Stimulated activated CD4-positive, alpha-beta T cell treated with anti-CD3 and anti-CD28 coated beads, Interleukin-1b, Interleukin-23, amount 100 ng/mL, for 1 hour (primary cell): Measurements from ENCODE around the gene MMP15.
"Not testable (repeated sequence)": the region's sequence is repeated elsewhere in the genome, so short reads cannot be mapped to it uniquely, and the experiment has no call there.

ENCODE experiments used
- DNase-seq, 2 donors: peaks; one replicate each; pipeline ENCODE4 v3.0.0-alpha.2; 2020; ENCODE audit warnings: low read depth in 2 of 2

MMP15 gene

DNA sequence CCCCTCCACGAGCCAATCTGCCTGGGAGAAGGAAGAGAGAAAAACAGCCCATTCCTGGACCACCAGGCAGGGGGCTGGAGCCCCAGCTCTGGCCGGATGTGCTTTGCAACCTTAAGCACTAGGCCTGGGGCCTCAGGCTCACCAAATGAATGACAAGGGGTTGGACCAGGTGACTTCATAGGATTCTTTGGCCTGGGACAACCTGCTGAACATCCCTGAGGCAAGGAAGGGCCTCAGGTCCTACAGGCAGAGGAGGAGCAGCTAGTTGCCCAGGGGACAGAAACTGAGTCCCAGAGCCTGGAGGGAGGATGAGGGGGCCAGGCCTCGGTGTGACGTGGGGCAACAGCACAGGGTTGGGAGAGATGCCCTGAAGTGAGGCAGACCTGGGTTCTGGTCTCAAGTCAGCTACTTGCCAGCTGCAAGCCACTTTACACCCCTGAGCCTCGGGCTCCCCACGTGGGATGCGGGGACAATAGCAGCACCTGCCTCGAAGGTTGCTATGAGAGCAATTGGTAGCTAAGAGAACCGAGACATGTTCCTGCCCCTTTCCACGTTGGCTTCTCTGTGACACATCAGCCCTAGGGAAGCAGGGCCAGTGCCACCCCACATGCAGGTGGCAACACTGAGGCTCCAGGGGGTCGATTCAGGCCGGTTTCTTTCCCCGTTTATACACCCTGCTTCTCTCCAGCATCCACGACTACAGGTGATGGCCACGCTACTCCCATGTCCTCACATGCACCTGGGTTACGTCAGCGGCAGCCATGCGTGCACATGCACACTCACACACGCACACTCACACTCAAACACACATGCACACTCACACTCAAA is 61.0 kb downstream of the MMP15 start:
- DNase-seq, result no peak

DNA sequence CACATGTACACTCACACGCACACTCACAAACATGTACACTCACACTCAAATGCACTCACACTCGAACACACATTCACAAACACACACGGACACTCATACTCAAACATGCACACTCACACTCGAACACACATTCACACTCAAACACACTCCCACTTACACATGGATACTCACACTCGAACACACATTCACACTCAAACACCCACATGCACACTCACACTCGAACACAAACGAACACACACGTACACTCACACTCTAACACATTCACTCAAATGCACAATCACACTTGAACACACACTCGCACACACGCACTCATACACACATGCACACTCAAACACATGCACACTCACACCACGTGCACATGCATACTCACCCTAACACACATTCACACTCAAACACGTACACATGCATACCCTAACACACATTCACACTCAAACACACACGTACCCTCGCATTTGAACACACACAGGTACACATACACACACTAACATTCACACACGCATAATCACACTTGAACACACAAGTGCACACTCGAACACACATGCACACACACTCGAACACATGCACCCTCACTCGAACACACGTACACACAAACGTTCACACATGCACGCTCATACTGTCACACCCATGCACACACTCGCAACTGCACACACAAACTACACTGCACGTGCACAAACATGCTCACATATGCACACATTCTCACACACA is 61.8 kb downstream of the MMP15 start:
- DNase-seq, result no peak

DNA sequence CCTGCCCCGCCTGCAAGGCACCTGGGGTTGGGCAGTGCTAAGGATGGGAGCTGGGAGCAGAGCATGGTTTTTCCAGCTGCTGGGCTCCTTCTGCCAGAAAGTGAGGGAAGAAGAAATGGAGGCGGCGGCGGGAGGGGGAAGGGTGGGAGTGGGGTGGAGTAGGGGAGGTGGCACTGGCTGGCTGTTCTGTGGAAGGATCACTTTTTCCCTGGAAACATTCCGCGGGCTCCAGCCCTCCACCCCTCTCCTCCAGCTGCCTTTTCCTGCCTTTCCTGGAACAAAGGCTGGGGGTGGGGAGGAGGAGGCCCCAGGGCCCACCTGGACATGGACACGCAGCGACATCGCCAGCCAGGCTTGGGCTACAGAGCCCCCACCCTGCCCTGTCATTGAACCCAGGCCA is 62.5 kb downstream of the MMP15 start:
- DNase-seq, result no peak

DNA sequence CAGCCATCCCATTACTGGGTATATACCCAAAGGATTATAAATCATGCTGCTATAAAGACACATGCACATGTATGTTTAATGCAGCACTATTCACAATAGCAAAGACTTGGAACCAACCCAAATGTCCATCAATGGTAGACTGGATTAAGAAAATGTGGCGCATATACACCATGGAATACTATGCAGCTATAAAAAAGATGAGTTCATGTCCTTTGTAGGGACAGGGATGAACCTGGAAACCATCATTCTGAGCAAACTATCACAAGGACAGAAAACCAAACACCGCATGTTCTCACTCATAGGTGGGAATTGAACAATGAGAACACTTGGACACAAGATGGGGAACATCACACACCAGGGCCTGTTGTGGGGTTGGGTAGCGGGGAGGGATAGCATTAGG is 64.8 kb downstream of the MMP15 start:
- not testable (repeated sequence) for DNase-seq

DNA sequence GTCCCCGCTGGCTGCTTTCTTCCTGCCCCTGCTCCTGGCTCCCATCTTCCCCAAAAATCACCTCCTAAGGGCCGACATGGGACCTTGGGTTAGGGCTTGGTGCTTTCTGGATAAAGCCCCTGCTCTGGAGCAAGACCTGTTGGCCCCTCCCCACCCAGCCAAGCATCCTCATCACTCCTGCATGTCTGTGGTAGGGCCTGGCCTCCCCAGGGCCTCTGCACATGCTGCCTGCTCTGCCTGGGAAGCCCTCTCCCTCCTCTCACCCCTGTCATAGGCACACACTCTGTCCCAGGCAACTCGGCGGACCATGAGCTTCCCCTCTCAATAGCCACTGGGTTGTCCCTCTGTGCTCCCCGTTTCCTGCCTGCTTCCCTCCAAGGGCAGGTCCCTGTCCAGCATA is 68.5 kb downstream of the MMP15 start:
- DNase-seq, result no peak

DNA sequence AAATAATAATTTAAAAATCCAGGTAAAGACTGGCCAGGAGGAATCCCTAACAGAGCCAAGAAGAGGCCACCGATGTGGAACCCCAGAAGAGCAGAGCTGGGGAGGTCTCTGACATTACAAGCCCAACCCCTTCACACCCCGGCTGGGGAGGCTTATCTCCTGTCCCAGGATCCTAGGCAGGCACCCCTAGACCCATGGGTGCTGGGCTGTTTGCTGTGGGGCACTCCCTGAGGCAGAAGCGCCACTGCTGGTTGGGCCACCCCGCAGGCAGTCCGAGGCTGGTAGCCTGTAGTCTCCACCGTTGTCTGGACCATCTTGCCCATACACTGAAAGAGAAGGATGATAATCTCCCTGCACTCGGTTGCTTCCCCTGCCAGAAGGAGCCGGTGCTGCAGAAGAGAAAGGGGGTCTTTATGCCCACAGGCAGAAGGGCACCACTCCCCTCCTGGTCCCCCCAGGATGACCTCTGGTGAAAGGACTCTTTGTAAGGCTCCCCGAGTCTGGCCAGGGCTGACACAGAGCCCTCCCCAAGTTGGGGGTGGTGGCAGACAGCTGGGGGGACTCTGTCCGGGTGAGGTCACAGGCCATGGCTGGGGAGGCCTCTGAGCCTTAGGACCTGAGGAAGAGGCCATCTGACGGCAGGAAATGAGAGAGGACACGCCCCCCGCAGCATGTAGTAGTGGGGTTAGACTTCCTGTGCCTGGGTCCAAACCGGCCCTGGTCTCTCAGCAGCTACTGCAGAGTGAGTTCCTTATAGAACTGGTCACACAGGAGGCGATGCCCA is 69.4 kb downstream of the MMP15 start:
- no peak for DNase-seq

DNA sequence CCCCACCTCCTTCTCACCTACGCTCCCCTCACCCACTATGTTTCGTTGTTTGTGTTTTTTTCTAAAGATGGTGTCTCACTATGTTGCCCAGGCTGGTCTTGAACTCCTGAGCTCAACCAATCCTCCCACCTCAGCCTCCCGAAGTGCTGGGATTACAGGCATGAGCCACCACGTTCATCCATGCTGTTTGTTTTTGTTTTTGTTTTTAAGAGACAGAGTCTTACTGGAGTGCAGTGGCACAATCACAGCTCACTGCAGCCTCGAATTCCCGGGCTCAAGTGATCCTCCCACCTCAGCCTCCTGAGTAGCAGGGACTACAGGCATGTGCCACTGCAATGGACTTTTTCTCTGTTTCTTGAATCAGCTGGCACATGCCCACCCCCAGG is 70.0 kb downstream of the MMP15 start:
- not testable (repeated sequence) for DNase-seq

DNA sequence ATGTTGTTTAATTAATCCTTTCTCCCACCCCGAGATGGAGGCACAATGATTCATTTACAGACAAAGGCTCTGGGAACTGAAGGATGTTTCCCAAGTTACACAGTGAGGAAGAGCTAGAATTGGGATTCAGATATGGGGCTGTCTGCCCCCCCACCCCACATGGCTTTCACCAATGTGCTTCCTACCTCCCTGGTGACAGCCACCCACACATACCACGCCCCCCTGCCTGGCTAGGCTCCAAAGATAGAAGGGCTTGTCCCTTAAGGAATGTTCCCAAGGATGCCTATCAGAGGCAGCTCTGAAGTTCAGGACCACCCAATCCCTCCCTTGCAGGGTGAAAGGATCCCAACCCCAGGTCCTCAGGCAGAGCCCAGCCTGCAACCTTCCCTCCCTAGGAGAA is 70.7 kb downstream of the MMP15 start:
- no peak for DNase-seq
